ENCODE measurements around the gene SGK1. TPM values are rescaled to one million over a fixed set of nuclear protein-coding genes. Genes with fewer than 3 reads are reported as not detected.
"Not testable (repeated sequence)": the region's sequence is repeated elsewhere in the genome, so short reads cannot be mapped to it uniquely, and the experiment has no call there.

SGK1 gene
- total RNA-seq, 1 experiment from 2014 or later = 95.2 TPM

DNA sequence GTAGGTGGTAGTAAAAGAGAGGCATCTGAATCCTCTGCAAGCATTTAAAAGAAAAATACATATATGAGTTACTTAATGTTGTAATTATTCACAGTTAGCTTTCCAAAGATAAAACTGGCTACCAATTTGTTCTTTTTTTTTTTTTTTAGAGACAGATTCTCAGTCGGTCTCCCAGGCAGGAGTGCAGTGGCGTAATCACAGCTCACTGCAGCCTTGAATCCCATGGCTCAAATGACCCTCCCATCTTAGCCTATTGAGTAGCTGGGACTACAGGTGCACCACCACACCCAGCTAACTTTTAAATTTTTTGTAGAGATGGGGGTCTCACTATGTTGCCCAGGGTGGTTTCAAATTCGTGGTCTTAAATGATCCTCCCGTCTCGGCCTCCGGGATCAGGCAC lies 36.5 kb downstream of the SGK1 start:
- TF ChIP-seq EZH2 (IDR thresholded peaks at IDR 0.05; ENCODE audit: low read length, unreplicated experiment) (no peak), EZH2phosphoT487 (IDR thresholded peaks at IDR 0.05; ENCODE audit: borderline replicate concordance, low read length) (no peak)
- TF ChIP-seq, protein P1, sequence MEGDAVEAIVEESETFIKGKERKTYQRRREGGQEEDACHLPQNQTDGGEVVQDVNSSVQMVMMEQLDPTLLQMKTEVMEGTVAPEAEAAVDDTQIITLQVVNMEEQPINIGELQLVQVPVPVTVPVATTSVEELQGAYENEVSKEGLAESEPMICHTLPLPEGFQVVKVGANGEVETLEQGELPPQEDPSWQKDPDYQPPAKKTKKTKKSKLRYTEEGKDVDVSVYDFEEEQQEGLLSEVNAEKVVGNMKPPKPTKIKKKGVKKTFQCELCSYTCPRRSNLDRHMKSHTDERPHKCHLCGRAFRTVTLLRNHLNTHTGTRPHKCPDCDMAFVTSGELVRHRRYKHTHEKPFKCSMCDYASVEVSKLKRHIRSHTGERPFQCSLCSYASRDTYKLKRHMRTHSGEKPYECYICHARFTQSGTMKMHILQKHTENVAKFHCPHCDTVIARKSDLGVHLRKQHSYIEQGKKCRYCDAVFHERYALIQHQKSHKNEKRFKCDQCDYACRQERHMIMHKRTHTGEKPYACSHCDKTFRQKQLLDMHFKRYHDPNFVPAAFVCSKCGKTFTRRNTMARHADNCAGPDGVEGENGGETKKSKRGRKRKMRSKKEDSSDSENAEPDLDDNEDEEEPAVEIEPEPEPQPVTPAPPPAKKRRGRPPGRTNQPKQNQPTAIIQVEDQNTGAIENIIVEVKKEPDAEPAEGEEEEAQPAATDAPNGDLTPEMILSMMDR (conservative IDR thresholded peaks at IDR 0.05; ENCODE audit: low read depth, low read length) = no peak
- Histone ChIP-seq H2AFZ (ENCODE audit: low read length) (no peak overlapping the region), H3K4me2 (ENCODE audit: low read length) (no peak overlapping the region), H3K4me3 (ENCODE audit: low read length) (no peak overlapping the region), H3K79me2 (ENCODE audit: low read length) (no peaks in the 10 kb centered on the region), H3K9me3 (ENCODE audit: low read length) (no peaks in the 10 kb centered on the region), H3K9ac (ENCODE audit: low read length) (no peak overlapping the region), H3K27ac (ENCODE audit: low read length) (no peak overlapping the region), H3K9me2 (replicated peaks; ENCODE audit: low read length) (no peaks in the 10 kb centered on the region), H3F3A (ENCODE audit: low read length, unreplicated experiment) (no peaks in the 10 kb centered on the region), H3K36me3 (ENCODE audit: low read depth, low read length) (no peaks in the 10 kb centered on the region), H3K27me3 (ENCODE audit: low read length) (no peaks in the 10 kb centered on the region), H4K20me1 (ENCODE audit: low read length) (no peaks in the 10 kb centered on the region), H3K4me1 (ENCODE audit: insufficient read depth, low read length) (no peaks in the 10 kb centered on the region)
- ATAC-seq (no peak), DNase-seq (no peak)
- no TSS peak for BruUV-seq (replicated peaks)
- CTCF ChIA-PET = no interaction called here
- POLR2A ChIA-PET (ENCODE audit: unreplicated experiment) = no interaction called here
- intact Hi-C loops (cut with micrococcal nuclease) = no loop called here

DNA sequence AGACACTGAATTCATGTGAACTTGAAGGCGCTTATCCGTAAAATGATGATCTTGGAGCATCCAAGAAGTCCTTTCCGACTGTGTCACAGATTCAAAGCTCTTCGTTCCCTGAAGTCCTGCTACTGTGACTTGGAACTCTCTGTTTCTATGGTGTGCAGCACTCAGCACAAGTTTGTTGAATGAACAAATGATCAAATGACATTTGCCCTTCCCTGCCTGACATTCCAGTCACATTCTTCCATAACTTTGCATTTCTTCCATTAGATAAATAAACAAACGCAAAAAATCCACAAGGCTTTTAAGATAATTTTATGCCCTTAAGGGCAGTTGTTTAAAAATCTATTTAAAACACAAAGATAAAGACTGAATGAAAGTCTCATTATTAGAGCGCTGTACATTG lies 39.9 kb downstream of the SGK1 start:
- no peaks in the 10 kb centered on the region for H3K9me3 ChIP-seq (ENCODE audit: low read length)
- no peaks in the 10 kb centered on the region for H3K9me2 ChIP-seq (replicated peaks; ENCODE audit: low read length)
- no peaks in the 10 kb centered on the region for H3K27me3 ChIP-seq (ENCODE audit: low read length)
- no TSS peak for BruUV-seq (replicated peaks)
- H3K4me2 ChIP-seq (ENCODE audit: low read length) = no peak overlapping the region
- H4K20me1 ChIP-seq (ENCODE audit: low read length) = no peaks in the 10 kb centered on the region
- no peaks in the 10 kb centered on the region for H3K79me2 ChIP-seq (ENCODE audit: low read length)
- H3K27ac ChIP-seq (ENCODE audit: low read length) = no peak overlapping the region
- H2AFZ ChIP-seq (ENCODE audit: low read length) = no peak overlapping the region
- no peaks in the 10 kb centered on the region for H3K36me3 ChIP-seq (ENCODE audit: low read depth, low read length)
- no peaks in the 10 kb centered on the region for H3K4me1 ChIP-seq (ENCODE audit: insufficient read depth, low read length)
- no peak overlapping the region for H3K4me3 ChIP-seq (ENCODE audit: low read length)
- ChIA-PET POLR2A (ENCODE audit: unreplicated experiment) (no interaction called here), CTCF (no interaction called here)
- ATAC-seq = no peak
- TF ChIP-seq, protein P1 (conservative IDR thresholded peaks at IDR 0.05; ENCODE audit: low read depth, low read length) = no peak
- TF ChIP-seq EZH2 (IDR thresholded peaks at IDR 0.05; ENCODE audit: low read length, unreplicated experiment) (no peak), EZH2phosphoT487 (IDR thresholded peaks at IDR 0.05; ENCODE audit: borderline replicate concordance, low read length) (no peak)
- no peaks in the 10 kb centered on the region for H3F3A ChIP-seq (ENCODE audit: low read length, unreplicated experiment)
- DNase-seq = no peak
- H3K9ac ChIP-seq (ENCODE audit: low read length) = no peak overlapping the region
- intact Hi-C loops (cut with micrococcal nuclease) = no loop called here

DNA sequence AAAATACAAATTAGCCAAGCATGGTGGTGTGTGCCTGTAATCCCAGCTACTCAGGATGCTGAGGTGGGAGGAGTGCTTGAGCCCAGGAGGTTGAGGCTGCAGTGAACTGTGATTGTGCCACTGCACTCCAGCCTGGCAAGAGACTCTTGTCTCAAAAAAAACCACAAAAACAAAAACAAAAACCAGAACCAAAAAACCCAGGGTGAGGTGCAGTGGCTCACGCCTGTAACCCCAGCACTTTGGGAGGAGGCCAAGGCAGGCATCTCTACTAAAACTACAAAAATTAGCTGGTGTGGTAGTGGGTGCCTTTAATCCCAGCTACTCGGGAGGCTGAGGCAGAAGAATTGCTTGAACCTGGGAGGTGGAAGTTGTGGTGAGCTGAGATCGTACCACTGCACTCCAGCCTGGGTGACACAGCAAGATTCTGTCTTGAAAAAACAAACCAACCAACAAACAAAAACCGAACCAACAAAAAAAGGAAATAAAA lies 41.0 kb downstream of the SGK1 start:
- DNase-seq; H3K9ac ChIP-seq (ENCODE audit: low read length); H4K20me1 ChIP-seq (ENCODE audit: low read length); H3K4me3 ChIP-seq (ENCODE audit: low read length); BruUV-seq (replicated peaks); H3K9me3 ChIP-seq (ENCODE audit: low read length); H3K4me1 ChIP-seq (ENCODE audit: insufficient read depth, low read length); H3K27ac ChIP-seq (ENCODE audit: low read length); ATAC-seq; POLR2A ChIA-PET (ENCODE audit: unreplicated experiment); H3K27me3 ChIP-seq (ENCODE audit: low read length); CTCF ChIA-PET; H3F3A ChIP-seq (ENCODE audit: low read length, unreplicated experiment); intact Hi-C loops (cut with micrococcal nuclease); H3K79me2 ChIP-seq (ENCODE audit: low read length); H3K9me2 ChIP-seq (replicated peaks; ENCODE audit: low read length); H2AFZ ChIP-seq (ENCODE audit: low read length); H3K36me3 ChIP-seq (ENCODE audit: low read depth, low read length); H3K4me2 ChIP-seq (ENCODE audit: low read length): not testable (repeated sequence)
